T-cell (primary cell): ENCODE results near the gene STAB1. TPM values are rescaled to one million over a fixed set of nuclear protein-coding genes. Genes with fewer than 3 reads are reported as not detected.

Experiments
- ATAC-seq, 4 experiments: fragments of 200-7000 bp in 3 of 4; fragments of 150-1000 bp in 1 of 4; cut with Tn5 transposase; replicated peaks in 1 of 4; 1 replicate in 3 of 4; 2 replicates in 1 of 4; pipeline ENCODE4 v1.10.0; 2021; ENCODE audit warnings: moderate library complexity in 3 of 4, mild to moderate bottlenecking in 2 of 4, moderate number of reproducible peaks in 1 of 4
- CTCF ChIA-PET, 2 donors: fragments of 300-600 bp; sonication (Branson Sonifier 250); formaldehyde crosslinking; loops; one replicate each; lab custom pipeline; 2022; ENCODE audit warnings: antibody characterized with exemption in 2 of 2; lab: Charles Lee
- POLR2A ChIA-PET, 2 donors: fragments of 300-600 bp; sonication (Branson Sonifier 250); formaldehyde crosslinking; loops; one replicate each; lab custom pipeline; 2022; ENCODE audit warnings: antibody characterized with exemption in 2 of 2; lab: Charles Lee
- DNase-seq, 35 experiments: peaks; one replicate each; pipeline versions ENCODE4 v3.0.0 to v3.0.0-alpha.2; 2013 to 2023
- H3K27ac ChIP-seq: one replicate; pipeline ENCODE4 v1.5.1; 2013; ENCODE audit warnings: low read length
- H3K27me3 ChIP-seq, 2 experiments: replicated peaks in 1 of 2; 1 replicate in 1 of 2; 2 replicates in 1 of 2; pipeline versions ENCODE4 v1.6.1 to v1.7.0; 2013; ENCODE audit warnings: low read length in 1 of 2, mixed read lengths in 1 of 2; ENCODE audit not compliant: control insufficient read depth in 2 of 2, insufficient read depth in 2 of 2; ENCODE audit errors: extremely low read depth in 1 of 2
- H3K36me3 ChIP-seq, 2 donors: 1 replicate in 1 of 2; 2 replicates in 1 of 2; pipeline versions ENCODE4 v1.6.1 to v1.7.0; 2013; ENCODE audit warnings: low read length in 1 of 2; ENCODE audit not compliant: control insufficient read depth in 2 of 2, insufficient read depth in 1 of 2; ENCODE audit errors: extremely low read depth in 1 of 2
- H3K4me1 ChIP-seq, 2 experiments: 1 replicate in 1 of 2; 2 replicates in 1 of 2; pipeline versions ENCODE4 v1.6.1 to v1.7.0; 2013; ENCODE audit warnings: low read length in 2 of 2, mixed read lengths in 1 of 2; ENCODE audit not compliant: insufficient read depth in 2 of 2, control insufficient read depth in 1 of 2; ENCODE audit errors: extremely low read depth in 1 of 2
- H3K4me3 ChIP-seq, 2 donors: 1 replicate in 1 of 2; 2 replicates in 1 of 2; pipeline versions ENCODE4 v1.5.1 to v1.7.0; 2013; ENCODE audit warnings: mild to moderate bottlenecking in 2 of 2, low read length in 1 of 2, moderate library complexity in 1 of 2; ENCODE audit not compliant: control insufficient read depth in 1 of 2; ENCODE audit errors: extremely low read depth in 1 of 2
- H3K9me3 ChIP-seq: 2 replicates; pipeline ENCODE4 v1.7.0; 2013
- H3K27ac Mint-ChIP-seq, 2 donors: one replicate each; pipeline ENCODE4 v1.8.0; 2020 to 2021; ENCODE audit warnings: mild to moderate bottlenecking in 2 of 2, mixed read lengths in 2 of 2
- H3K27me3 Mint-ChIP-seq, 2 donors: one replicate each; pipeline ENCODE4 v1.8.0; 2021 to 2022; ENCODE audit warnings: mixed read lengths in 2 of 2
- H3K36me3 Mint-ChIP-seq: one replicate; pipeline ENCODE4 v1.8.0; 2021; ENCODE audit warnings: mixed read lengths
- H3K4me1 Mint-ChIP-seq, 3 donors: one replicate each; pipeline ENCODE4 v1.8.0; 2020 to 2022; ENCODE audit warnings: mixed read lengths in 3 of 3, mild to moderate bottlenecking in 1 of 3
- H3K4me3 Mint-ChIP-seq, 3 donors: one replicate each; pipeline ENCODE4 v1.8.0; 2020 to 2022; ENCODE audit warnings: mild to moderate bottlenecking in 3 of 3, mixed read lengths in 3 of 3, moderate library complexity in 3 of 3
- H3K9me3 Mint-ChIP-seq, 3 donors: one replicate each; pipeline ENCODE4 v1.8.0; 2020 to 2022; ENCODE audit warnings: mixed read lengths in 3 of 3
- WGBS: methylation state at CpG from one replicate; pipeline ENCODE4 v1.1.5; 2013; ENCODE audit warnings: missing lambda C conversion rate; ENCODE audit not compliant: insufficient coverage; 5-methylcytosine and 5-hydroxymethylcytosine counted together
- total RNA-seq, 35 experiments: library from RNA in 6 of 35; stranded (reverse) in 6 of 35; fragments of 120-200 nt in 1 of 35; gene quantifications; one replicate each; pipeline versions ENCODE4 v1.2.1 to v1.2.4 and lab custom pipeline; 2013 to 2026

Gene STAB1
- total RNA-seq, 5 donors from 2014 or later (not counting 1 experiment from before 2014, with no cell fraction given): 0.38 to 2.2 (median 1.7) TPM

GRCh38 chr3:52572221-52572620, 77.1 kb downstream of the STAB1 start:
- Histone ChIP-seq H3K4me1 (no peaks in the 10 kb centered on the region), H3K27me3 (no peaks in the 10 kb centered on the region), H3K27ac (no peak overlapping the region), H3K36me3 (peaks cover 8 to 39% of the 10 kb centered on the region in 2 donors), H3K9me3 (no peaks in the 10 kb centered on the region), H3K4me3 (no peak overlapping the region)
- ChIA-PET POLR2A (interaction anchor here in 1 of 2 donors (0.6 kb wide), 1 partner anchor 396 kb away, joined by 3 read pairs; no protein-coding TSS in a partner anchor), CTCF (no interaction called here)
- Mint-ChIP-seq H3K27me3 (no peaks in the 10 kb centered on the region), H3K4me3 (no peak overlapping the region), H3K27ac (no peak overlapping the region), H3K9me3 (no peaks in the 10 kb centered on the region), H3K36me3 (peaks cover 42% of the 10 kb centered on the region), H3K4me1 (no peaks in the 10 kb centered on the region)
- 92% methylated on average over 2 of the region's 6 CpGs for WGBS
- DNase-seq (no peak), ATAC-seq (no peak)

Other genes with a start within 250 kb of the STAB1 start
- 10 to 100 TPM; 63.4 to 78.1 (median 73.4) TPM for gene PPM1M, start 249.6 kb upstream of the STAB1 start, total RNA-seq
- 100 to 1,000 TPM; 119 to 159 (median 154) TPM for gene WDR82, start 216.7 kb upstream of the STAB1 start, total RNA-seq
- gene GLYCTK, start 207.5 kb upstream of the STAB1 start, total RNA-seq: 10 to 100 TPM; 36.7 to 42.5 (median 37.5) TPM
- 10 to 100 TPM; 41.5 to 72.0 (median 44.2) TPM for gene DNAH1, start 179.0 kb upstream of the STAB1 start, total RNA-seq
- 100 to 1,000 TPM in 3 of 5 donors, 10 to 100 TPM in 2; 94.3 to 108 (median 103) TPM for gene BAP1, start 85.3 kb upstream of the STAB1 start, total RNA-seq
- gene PHF7, start 84.7 kb upstream of the STAB1 start, total RNA-seq: 10 to 100 TPM; 12.2 to 17.0 (median 15.7) TPM
- 1 to 10 TPM in 4 of 5 donors, under 1 TPM in 1; 0.75 to 1.9 (median 1.4) TPM for gene SEMA3G, start 50.2 kb upstream of the STAB1 start, total RNA-seq
- gene TNNC1, start 41.3 kb upstream of the STAB1 start, total RNA-seq: 1 to 10 TPM; 2.8 to 8.8 (median 4.5) TPM
- 100 to 1,000 TPM; 152 to 171 (median 157) TPM for gene NISCH, start 39.7 kb upstream of the STAB1 start, total RNA-seq
- 10 to 100 TPM in 2 of 5 donors, 1 to 10 TPM in 3; 1.9 to 10.9 (median 7.4) TPM for gene NT5DC2, start 38.5 kb downstream of the STAB1 start, total RNA-seq
- gene UQCC5, start 41.3 kb downstream of the STAB1 start, total RNA-seq: 10 to 100 TPM in 2 of 5 donors, 1 to 10 TPM in 3; 2.5 to 14.8 (median 9.8) TPM
- gene PBRM1, start 190.6 kb downstream of the STAB1 start, total RNA-seq: 10 to 100 TPM; 57.4 to 73.3 (median 63.3) TPM
- 100 to 1,000 TPM in 2 of 5 donors, 10 to 100 TPM in 3; 77.1 to 110 (median 86.6) TPM for gene GNL3, start 190.7 kb downstream of the STAB1 start, total RNA-seq
- gene GLT8D1, start 210.5 kb downstream of the STAB1 start, total RNA-seq: 10 to 100 TPM; 21.0 to 47.0 (median 39.1) TPM
- gene SPCS1, start 210.8 kb downstream of the STAB1 start, total RNA-seq: 10 to 100 TPM; 61.8 to 85.8 (median 81.3) TPM